Mammary epithelial cell (primary cell): ENCODE measurements around the gene POLR3K.
"Not testable (repeated sequence)": the region's sequence is repeated elsewhere in the genome, so short reads cannot be mapped to it uniquely, and the experiment has no call there.

Experiments
- CTCF ChIP-seq, 2 donors: IDR thresholded peaks in 1 of 2; conservative IDR thresholded peaks in 1 of 2; 2 replicates each; pipeline ENCODE4 v1.5.1; 2011 to 2012; ENCODE audit warnings: inconsistent platforms in 2 of 2, low read length in 2 of 2, mild to moderate bottlenecking in 2 of 2, control low read depth in 1 of 2, low read depth in 1 of 2; ENCODE audit not compliant: insufficient read depth in 1 of 2; ENCODE audit errors: extremely low read depth in 1 of 2
- EZH2 ChIP-seq: IDR thresholded peaks from 2 replicates; pipeline ENCODE4 v1.6.1; 2012; ENCODE audit warnings: low read length, inconsistent platforms, borderline replicate concordance

GRCh38 chr16:38206-38605 is 15.2 kb downstream of the POLR3K start:
- TF ChIP-seq EZH2; CTCF (conservative IDR thresholded peaks at IDR 0.05 in 1 of 2, IDR thresholded peaks at IDR 0.05 in 1 of 2; ENCODE audit: extremely low read depth in 1 of 2, insufficient read depth in 1 of 2, low read depth in 1 of 2, low read length in 2 of 2): not testable (repeated sequence)
